Activated CD4-positive, CD25-positive, alpha-beta regulatory T cell treated with anti-CD3 and anti-CD28 coated beads, Interleukin-2, amount 50 U/mL, for 16 hours (primary cell): ENCODE data around the gene ADAMTS14.
"Not testable (repeated sequence)": the region's sequence is repeated elsewhere in the genome, so short reads cannot be mapped to it uniquely, and the experiment has no call there.

Source experiments
- DNase-seq: peaks from one replicate; pipeline ENCODE4 v3.0.0-alpha.2; 2020; ENCODE audit warnings: low read depth, low spot score

ADAMTS14 gene

GRCh38 chr10:70751991-70752390 is 79.7 kb downstream of the ADAMTS14 start:
- no peak for DNase-seq

DNA sequence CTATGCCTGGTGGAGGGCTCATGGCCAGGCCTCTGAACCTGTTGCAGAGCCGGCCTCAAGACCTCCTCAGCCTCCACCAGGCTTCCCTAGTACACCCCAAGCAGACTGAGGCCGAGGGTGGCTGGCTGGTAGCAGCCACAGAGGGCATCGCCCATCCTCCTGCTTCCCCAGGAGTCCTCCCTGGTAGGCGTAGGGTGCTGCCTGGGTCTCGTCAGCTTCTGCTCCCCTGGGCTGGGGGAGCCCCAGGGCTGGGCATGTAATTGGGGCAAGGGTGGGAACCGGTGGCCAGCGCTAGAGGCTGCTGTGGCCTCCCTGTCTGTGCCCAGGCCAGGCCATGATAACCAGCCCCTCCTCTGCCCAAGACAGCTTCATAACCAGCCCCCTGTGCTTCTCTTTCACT is 80.3 kb downstream of the ADAMTS14 start:
- DNase-seq: no peak

GRCh38 chr10:70753026-70753663 is 80.8 kb downstream of the ADAMTS14 start:
- no peak for DNase-seq

GRCh38 chr10:70753841-70754621 is 81.7 kb downstream of the ADAMTS14 start:
- no peak for DNase-seq

- DNase-seq: no peak
Measured at GRCh38 chr10:70756700-70757360, 84.5 kb downstream of the ADAMTS14 start.

- no peak for DNase-seq
Measured at GRCh38 chr10:70757856-70758255, 85.5 kb downstream of the ADAMTS14 start.

DNA sequence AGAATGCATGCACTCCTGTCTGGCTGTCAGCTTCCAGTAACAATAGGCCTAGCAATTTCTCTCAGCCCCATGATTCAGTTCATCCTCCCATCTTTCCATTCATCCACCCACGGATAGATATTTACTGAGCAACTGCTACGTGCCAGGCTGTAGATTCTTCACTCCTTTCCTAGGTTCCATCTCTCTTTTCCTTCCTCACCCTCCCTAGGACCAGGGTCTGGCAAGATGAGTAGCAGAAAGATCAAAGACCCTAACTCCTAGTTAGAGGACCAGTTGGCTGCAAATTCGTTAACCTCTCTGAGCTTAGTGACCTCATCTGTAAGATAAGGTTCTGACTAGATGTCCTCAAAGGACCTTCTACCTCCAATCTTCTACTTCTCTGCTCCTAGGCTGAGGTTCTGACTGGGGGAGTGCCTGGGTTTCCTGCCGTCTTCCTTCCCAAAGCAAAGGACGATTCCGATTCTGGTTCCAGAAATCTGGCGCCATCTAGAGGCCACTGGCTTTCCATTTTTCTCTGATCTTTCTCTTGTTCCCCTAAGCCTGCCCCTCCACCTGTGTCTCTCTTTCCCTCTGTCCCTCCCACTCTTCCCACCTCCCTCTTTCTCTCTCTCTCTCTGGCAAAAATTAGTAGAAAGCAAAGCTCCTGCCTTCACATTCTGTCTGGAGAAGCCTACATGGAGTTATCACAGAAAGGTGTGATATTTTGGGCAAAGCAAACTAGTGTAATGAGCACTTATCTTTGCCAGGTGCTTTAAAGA is 86.6 kb downstream of the ADAMTS14 start:
- DNase-seq: peak; percentile 30

DNA sequence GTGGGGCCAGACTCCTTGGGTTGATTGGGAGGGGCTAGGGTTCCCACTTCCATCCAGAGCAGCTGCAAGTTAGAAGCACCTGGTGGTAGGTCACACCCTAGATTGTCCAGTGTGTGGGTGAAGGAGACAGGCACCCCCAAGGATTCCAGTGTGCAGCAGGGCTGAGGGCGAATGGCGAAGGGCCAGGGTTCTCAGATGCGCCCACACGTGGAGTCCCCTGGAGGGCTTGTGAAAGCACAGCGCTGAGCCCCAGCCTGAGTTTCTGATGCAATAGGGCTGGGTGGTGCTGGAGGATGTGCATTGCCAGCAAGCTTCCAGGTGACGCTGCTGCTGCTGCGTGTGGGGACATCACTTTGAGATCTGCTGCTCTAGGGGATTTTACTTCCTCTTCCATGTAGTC is 87.5 kb downstream of the ADAMTS14 start:
- DNase-seq: no peak

GRCh38 chr10:70760271-70760787 is 88.0 kb downstream of the ADAMTS14 start:
- no peak for DNase-seq

GRCh38 chr10:70761031-70761601 is 88.8 kb downstream of the ADAMTS14 start:
- DNase-seq: no peak

DNA sequence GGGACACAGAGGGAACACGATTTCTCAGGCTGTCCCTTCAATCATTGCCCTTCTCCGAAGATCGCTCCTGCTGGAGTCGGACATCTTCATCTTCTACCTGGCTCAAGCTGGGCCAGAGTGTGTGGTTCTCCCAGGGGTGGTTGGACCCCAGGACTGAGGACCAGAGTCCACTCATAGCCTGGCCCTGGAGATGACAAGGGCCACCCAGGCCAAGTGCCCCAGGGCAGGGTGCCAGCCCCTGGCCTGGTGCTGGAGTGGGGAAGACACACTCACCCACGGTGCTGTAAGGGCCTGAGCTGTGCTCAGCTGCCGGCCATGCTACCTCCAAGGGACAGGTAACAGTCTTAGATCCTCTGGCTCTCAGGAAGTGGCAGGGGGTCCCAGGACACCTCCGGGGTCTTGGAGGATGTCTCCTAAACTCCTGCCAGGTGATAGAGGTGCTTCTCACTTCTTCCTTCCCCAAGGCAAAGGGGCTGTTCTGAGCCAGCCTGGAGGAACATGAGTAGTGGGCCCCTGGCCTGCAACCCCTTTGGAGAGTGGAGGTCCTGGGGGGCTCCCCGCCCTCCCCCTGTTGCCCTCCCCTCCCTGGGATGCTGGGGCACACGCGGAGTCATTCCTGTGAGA is 89.5 kb downstream of the ADAMTS14 start:
- no peak for DNase-seq

GRCh38 chr10:70762441-70763175 is 90.3 kb downstream of the ADAMTS14 start:
- no peak for DNase-seq

- DNase-seq: no peak
Measured at GRCh38 chr10:70763567-70763966, 91.3 kb downstream of the ADAMTS14 start.

DNA sequence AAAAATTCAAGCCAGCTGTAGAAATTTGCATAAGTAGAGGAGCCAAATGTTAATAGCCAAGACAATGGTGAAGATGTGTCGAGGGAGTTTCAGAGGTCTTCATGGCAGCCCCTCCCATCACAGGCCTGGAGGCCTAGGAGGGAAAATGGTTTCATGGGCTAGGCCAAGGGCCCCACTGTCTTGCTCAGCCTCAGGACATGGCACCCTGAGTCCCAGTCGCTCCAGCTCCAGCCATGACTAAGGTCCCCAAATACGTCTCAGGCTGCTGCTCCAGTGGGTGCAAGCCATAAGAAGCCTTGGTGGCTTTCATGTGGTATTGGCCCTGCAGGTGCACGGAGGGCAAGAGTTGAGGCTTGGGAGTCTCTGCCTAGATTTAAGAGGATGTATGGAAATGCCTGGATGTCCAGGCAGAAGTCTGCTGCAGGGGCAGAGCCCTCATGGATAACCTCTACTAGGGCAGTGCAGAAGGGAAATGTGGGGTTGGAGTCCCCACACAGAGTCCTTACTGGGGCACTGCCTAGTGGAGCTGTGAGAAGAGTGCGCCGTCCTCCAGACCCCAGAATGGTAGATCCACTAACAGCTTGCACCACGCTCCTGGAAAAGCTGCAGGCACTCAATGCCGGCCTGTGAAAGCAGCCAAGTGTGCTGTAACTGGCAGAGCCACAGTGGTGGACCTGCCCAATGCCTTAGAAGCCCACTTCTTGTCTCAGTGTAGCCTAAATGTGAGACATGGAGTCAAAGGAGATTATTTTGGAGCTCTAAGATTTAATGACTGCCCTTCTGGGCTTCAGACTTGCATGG is 93.7 kb downstream of the ADAMTS14 start:
- no peak for DNase-seq

- DNase-seq: not testable (repeated sequence)
Measured at GRCh38 chr10:70768026-70768685, 95.8 kb downstream of the ADAMTS14 start.

GRCh38 chr10:70769121-70769520 is 96.8 kb downstream of the ADAMTS14 start:
- DNase-seq: no peak

DNA sequence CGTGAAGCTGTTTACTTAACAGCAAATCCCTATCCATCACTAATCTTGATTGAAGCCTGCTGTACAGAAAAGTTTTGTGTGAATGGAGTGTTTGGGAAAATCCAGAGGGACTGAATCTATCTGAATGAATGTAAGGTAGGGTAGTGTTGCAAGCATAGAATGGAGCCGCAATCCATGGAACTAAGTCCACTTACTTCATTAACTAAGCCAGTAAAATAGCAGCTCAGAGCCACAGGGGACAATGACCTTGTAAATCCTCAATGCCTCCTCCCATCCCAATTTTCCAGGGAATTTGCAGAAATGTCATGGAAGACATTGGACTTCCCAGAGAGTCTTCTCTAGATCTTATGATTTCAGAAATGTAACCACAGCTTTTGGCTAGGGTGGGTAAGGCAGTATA is 97.7 kb downstream of the ADAMTS14 start:
- DNase-seq: no peak

- not testable (repeated sequence) for DNase-seq
Measured at GRCh38 chr10:70770516-70770915, 98.2 kb downstream of the ADAMTS14 start.
